Measurements from ENCODE around the gene TMEM143.
A peak's percentile ranks its signal among the peaks of the same experiment; 100 is the strongest.
"Not testable (repeated sequence)": the region's sequence is repeated elsewhere in the genome, so short reads cannot be mapped to it uniquely, and the experiment has no call there.

TMEM143 gene

GRCh38 chr19:48363810-48364597 is at the start of gene TMEM143, which contains the start of gene SYNGR4:
TMEM143 (minus strand) TSS chr19:48363940; CDS start chr19:48363920, 20 bp downstream.
SYNGR4 (plus strand) TSS chr19:48364367; CDS start chr19:48365843, 1,476 bp downstream.
- peak; percentile 98 for DNase-seq

- no peak for DNase-seq
Observed at GRCh38 chr19:48405850-48406249, 42.1 kb upstream of the TMEM143 start.

GRCh38 chr19:48405010-48405659 is 41.4 kb upstream of the TMEM143 start:
- DNase-seq: no peak

GRCh38 chr19:48403606-48404005 is 39.9 kb upstream of the TMEM143 start:
- peak; percentile 57 for DNase-seq

GRCh38 chr19:48401287-48401686 is 37.5 kb upstream of the TMEM143 start:
- DNase-seq: no peak

GRCh38 chr19:48400018-48400742 is 36.4 kb upstream of the TMEM143 start:
- DNase-seq: peak; percentile 58

- peak; percentile 93 for DNase-seq
Observed at GRCh38 chr19:48398375-48399235, 34.9 kb upstream of the TMEM143 start.

GRCh38 chr19:48398102-48398374 is 34.3 kb upstream of the TMEM143 start:
- DNase-seq: no peak

GRCh38 chr19:48397263-48398101 is 33.7 kb upstream of the TMEM143 start:
- DNase-seq: no peak

- no peak for DNase-seq
Observed at GRCh38 chr19:48396824-48397176, 33.1 kb upstream of the TMEM143 start.

GRCh38 chr19:48396016-48396823 is 32.5 kb upstream of the TMEM143 start:
- no peak for DNase-seq

GRCh38 chr19:48395499-48395898 is 31.8 kb upstream of the TMEM143 start:
- DNase-seq: no peak

- DNase-seq: no peak
Observed at GRCh38 chr19:48395170-48395455, 31.4 kb upstream of the TMEM143 start.

- no peak for DNase-seq
Observed at GRCh38 chr19:48394331-48395169, 30.8 kb upstream of the TMEM143 start.

- no peak for DNase-seq
Observed at GRCh38 chr19:48393559-48394330, 30.0 kb upstream of the TMEM143 start, which contains the start of gene GRIN2D. GRIN2D (plus strand) TSS chr19:48393668; CDS start chr19:48398393, 4,725 bp downstream.

GRCh38 chr19:48392860-48393558 is 29.3 kb upstream of the TMEM143 start:
- DNase-seq: no peak

GRCh38 chr19:48392006-48392344 is 28.2 kb upstream of the TMEM143 start:
- not testable (repeated sequence) for DNase-seq

- peak; percentile 79 for DNase-seq
Observed at GRCh38 chr19:48391100-48392005, 27.6 kb upstream of the TMEM143 start, which contains the start of gene KDELR1. KDELR1 (minus strand) TSS chr19:48391551; CDS start chr19:48391358, 193 bp downstream.
